ENCODE measurements around the gene FAM187B.
"Not testable (repeated sequence)": the region's sequence is repeated elsewhere in the genome, so short reads cannot be mapped to it uniquely, and the experiment has no call there.

The FAM187B gene

GRCh38 chr19:35261356-35262100, 33.0 kb upstream of the FAM187B start:
- DNase-seq, result no peak

DNA sequence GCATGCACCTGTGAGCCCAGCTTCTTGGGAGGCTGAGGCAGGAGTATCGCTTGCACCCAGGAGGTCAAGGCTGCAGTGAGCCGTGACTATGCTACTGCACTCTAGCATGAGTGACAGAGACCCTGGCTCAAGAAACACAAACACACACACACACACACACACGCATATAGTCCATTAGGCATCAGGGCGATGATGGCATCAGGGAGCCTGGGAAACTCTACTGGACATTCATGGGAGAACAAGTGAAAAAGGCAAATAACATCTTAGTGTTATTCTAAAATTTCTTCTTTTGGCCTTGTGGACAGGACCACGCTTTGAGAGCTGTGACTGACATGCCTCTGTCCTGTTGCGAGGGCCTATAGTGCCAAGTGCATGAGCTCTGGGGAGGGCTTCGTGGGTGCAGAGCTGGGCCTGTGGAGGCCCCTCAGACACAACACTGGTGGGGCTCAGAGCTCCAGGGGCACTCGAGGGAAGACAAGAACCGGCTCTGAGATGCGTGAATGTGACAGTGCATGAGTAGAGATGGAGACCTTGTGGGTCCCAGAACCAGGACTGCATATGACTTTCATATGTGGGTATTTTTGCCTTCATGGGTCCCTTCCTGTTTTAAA, 32.3 kb upstream of the FAM187B start:
- no peak for DNase-seq

GRCh38 chr19:35257113-35257461, 28.5 kb upstream of the FAM187B start:
- no peak for DNase-seq

DNA sequence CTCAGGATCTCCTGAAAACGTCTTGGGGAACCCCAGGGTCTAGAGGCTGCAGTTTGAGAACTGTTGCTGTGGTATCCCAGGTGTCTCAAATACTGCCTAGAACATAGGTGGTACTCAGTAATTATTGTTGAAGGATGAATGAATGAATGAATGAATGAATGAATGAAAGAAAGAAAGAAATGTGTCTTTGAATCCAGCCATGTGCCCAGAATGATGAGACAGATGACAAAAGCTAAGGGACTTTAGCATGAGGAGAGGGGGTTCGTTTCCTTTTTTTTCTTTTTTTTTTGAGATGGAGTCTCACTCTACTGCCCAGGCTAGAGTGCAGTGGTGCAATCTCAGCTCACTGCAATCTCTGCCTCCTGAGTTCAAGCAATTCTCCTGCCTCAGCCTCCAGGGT, 28.0 kb upstream of the FAM187B start:
- DNase-seq, result no peak

DNA sequence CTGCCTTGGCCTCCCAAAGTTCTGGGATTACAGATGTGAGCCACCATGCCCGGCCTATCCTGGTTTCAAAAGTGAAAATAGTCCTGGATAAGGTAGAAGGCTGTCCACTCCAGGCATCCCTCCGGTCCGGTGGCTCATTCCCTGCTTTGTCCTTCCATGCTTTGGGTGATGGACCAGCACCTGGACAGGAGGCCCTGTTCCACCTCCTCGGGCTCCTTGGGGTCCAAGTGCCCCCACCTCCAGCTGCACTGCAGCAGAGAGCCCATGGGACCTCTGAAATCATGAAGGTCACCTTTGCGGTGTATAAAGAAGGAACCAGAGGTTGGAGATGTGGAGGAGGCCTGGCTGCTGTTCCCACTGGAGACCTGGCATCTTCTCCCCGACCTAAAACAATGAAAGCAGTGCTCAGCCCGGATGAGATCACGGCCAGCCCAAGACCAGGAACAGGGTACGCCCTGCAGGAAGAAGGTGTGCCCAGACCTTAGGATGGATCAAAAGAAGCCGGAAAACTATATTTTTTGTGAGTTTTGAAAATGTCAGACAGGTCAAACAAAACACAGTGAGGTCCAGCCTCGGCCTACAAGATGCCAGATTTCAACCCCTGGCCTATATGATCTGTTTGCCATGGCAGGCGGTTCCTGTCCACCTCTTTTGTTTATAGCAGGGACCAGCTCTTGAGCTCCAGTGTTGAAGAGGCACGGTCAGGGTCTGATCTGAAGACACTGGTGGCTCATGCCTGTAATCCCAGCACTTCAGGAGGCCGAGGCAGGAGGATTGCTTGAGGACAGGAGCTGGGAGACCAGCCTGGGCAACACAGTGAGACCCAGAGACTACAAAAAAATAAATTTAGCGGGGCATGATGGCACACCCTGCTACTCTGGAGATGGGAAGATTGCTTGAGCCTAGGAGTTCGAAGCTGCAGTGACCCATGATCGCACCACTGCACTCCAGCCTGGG, 26.1 kb upstream of the FAM187B start:
- DNase-seq, result no peak

- DNase-seq, result no peak
Observed at GRCh38 chr19:35253316-35254286, 25.1 kb upstream of the FAM187B start.

DNA sequence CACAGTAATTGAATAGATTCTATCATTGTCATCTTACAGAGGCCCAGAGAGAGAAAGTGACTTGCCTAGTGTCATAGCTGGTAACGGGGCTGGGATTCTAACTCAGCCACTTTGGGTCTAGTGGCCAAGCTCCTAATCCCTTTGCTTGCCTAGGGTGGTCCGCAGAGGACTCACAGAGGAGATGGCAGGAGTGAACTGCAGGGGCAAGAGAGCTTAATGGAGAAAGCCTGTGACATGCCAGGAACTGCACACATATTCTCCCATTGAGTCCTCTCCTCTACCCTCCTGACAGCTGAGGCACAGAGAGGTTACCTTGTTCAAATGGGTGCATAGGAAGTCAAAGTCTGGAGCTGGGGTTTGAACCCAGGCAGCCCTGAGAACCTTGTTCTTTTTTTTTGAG, 22.9 kb upstream of the FAM187B start:
- DNase-seq, result no peak

- DNase-seq, result no peak
Observed at GRCh38 chr19:35249848-35250711, 21.5 kb upstream of the FAM187B start.

DNA sequence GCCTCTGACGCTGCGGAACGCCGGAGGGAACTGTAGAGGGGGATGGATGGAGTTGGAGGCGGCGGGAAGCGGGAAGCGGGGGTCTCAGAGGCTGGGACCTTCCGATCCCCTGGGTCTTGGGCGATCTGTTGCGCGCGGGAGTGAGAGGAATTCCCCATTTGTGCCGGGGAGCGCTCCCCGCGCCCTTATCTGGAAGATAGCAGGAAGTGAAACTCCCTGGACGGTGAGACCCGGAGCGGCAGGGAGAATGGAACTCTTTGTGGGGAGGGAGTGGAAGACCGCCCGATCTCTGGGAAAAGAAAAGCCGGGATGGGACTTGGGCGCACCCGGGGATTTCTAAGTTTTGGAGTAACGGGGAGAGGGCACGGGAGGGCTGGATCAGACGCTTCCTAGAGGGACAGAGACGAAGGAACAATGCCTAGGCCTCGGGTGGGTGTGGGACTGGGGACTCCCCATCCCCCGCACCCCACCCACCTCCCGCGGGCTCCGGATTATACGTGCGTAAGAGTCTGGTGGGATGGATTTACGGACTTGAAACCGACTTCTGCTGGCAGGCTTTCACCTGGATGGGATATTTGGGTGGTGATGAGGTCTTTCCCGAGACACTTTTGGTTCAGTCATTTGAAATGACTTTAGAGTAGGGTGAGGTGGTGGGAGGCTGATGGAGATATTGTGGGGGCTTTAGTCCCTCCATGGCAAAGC, 20.8 kb upstream of the FAM187B start:
- no peak for DNase-seq

- peak; percentile 85 for DNase-seq
Observed at GRCh38 chr19:35248310-35249145, 20.0 kb upstream of the FAM187B start, which contains the start of gene LSR. Gene LSR, plus strand, starts transcription at chr19:35249002. Its CDS starts 21 bp downstream, at chr19:35249023.

DNA sequence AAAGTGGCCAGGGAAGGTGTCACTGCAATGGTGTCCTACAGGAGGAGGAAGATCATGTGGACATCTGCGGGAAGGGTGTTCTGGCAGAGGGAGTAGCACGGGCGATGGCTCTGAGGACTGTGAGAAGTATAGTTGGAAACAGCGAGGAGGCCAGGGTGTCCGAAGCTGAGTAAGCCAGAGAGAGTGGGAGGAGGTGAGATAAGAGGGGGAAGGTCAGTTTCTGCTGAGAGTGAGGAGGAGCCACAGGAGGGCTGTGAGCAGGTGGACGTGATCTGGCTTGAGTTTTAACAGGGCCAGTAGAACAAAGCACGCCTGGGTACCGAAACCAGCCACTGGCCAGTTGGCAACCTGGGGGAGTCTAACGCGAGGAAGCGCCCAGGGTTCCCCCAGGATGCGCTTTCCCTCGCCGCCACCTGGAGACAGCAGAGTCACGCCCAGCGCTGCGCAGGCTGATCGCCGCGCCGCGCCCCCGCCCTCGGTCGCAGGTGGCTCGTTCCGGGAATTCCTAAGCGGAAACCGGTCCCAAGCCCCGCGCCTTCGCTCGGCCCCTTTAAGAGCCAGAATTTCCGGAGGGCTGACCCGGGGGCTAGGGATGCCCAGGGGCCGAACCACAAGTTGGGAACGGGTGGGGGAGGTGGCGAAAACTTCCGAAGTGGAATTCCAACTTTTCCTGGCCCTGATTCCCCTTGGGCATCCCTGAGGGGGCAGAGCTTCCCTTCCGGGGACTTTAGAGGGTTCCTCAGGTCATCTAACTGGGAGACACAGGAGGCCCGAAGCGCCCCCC, 19.2 kb upstream of the FAM187B start:
- DNase-seq, result peak; percentile 57

DNA sequence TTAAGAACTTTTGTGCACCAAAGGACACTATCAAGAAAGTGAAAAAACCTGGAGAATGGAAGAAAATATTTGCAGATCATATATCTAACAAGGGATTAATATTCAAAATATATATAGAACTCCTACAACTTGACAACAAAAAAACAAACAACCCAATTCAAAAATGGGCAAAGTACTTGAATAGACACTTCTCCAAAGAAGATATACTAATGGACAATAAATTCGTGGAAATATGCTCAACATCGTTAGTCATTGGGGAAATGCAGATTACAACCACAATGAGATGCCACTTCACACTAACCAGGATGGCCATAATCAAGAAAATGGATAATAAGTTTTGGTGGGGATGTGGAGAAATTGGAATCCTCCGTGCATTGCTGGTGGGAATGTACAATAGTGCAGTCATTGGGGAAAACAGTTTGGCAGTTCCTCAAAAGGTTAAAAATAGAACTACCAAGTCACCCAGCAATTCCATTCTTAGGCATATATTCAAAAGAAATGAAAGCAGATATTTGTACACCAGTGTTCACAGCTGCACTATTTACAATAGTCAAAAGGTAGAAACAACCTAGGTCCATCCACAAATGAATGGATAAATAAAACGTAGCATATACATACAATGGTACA, 18.0 kb upstream of the FAM187B start:
- no peak for DNase-seq

- DNase-seq, result no peak
Observed at GRCh38 chr19:35241417-35241816, 12.9 kb upstream of the FAM187B start.

DNA sequence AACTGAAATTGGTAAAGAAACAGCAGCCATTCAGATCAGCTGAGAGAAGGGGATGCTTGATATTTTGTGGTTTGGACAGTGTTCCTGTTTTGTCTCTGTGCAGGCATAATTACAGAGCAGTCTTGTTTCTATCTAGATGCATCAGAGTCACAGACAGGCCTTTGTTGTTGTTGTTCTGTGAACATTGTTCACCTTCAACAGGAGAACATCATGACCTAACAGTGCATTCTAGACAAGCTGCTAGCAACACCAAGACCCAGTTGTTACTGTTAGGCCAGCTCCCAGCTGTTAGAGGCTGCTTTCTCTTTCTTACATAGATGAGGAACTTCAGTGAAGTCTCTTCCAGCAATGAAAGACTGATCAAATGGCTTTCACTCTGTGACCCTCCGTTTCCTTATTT, 11.8 kb upstream of the FAM187B start:
- peak; percentile 83 for DNase-seq

- not testable (repeated sequence) for DNase-seq
Observed at GRCh38 chr19:35239597-35239996, 11.1 kb upstream of the FAM187B start.

DNA sequence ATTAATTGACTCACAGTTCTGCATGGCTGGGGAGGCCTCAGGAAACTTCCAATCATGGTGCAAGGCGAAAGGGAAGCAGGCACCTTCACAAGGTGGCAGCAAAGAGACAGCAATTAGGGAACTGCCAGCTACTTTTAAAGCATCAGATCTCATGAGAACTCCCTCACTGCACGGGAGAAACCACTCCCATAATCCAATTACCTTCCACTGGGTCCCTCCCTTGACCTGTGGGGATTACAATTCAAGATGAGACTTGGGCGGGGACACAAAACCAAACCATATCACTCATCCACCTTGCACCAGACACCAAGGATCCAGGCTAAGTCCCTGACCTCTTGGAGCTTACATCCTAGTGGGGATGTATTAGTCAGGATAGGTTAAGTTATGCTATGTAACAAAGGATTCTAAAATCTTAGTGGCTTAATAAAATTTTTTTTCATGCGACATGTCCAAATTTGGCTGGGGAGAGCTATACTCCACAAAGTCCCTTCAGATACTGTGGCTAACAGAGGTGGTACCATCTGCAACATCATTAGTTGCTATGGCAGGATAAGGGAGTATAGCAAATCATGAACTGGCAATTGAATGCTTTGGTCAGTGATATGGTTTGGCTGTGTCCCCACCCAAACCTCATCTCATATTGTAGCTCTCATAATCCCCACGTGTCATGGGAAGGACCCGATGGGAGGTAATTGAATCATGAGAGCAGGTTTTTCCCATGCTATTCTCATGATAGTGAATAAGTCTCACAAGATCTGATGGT, 8.3 kb upstream of the FAM187B start:
- DNase-seq, result peak; percentile 50

DNA sequence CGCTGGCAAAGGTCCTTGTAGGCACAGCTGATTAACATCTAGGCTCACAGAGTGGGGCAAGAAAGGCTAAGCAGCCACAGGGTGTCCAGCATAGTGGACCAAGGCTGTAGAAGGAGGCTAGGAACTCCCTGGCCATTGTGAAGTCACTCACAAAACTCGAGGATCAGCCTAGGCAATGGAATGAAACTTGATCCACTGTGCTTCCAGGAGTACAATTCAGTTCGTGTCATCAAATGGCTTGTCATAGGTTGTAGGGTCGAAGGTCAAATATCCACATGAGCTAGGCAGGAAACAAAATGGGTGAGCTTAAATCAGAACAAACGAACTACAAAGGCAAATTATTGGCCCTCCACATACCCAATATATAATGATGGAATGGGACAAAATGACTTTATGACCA, 4.4 kb upstream of the FAM187B start:
- no peak for DNase-seq

Data from CD4-positive, alpha-beta T cell treated with Interleukin-4 for 4 hours (primary cell).